Measurements from ENCODE around the gene UMAD1. TPM values are rescaled to one million over a fixed set of nuclear protein-coding genes. Genes with fewer than 3 reads are reported as not detected.

UMAD1 gene
- total RNA-seq, 2 donors from 2014 or later: 12.9 to 23.9 TPM

- ATAC-seq (ENCODE audit: insufficient number of reproducible peaks, low FRiP score, low read depth): no peak
- Histone ChIP-seq H3K4me3 (no peak overlapping the region), H3K4me1 (ENCODE audit: control insufficient read depth in 1 of 2, low read depth in 2 of 2) (no peaks in the 10 kb centered on the region)
Measured at GRCh38 chr7:7918736-7919448, 278.3 kb downstream of the UMAD1 start.

GRCh38 chr7:7919449-7919945 is 278.9 kb downstream of the UMAD1 start:
- no peak for TF ChIP-seq CTCF (IDR thresholded peaks at IDR 0.05)
- Histone ChIP-seq H3K4me3 (no peak overlapping the region), H3K27me3 (replicated peaks; ENCODE audit: insufficient read depth) (no peaks in the 10 kb centered on the region), H3K4me1 (ENCODE audit: control insufficient read depth in 1 of 2, low read depth in 2 of 2) (no peaks in the 10 kb centered on the region), H3K9me3 (no peaks in the 10 kb centered on the region), H3K36me3 (no peaks in the 10 kb centered on the region), H3K27ac (no peak overlapping the region)
- no peak for ATAC-seq (ENCODE audit: insufficient number of reproducible peaks, low FRiP score, low read depth)
- DNase-seq (ENCODE audit: low spot score): no peak

More at GRCh38 chr7:7918736-7919448, 278.3 kb downstream of the UMAD1 start:
- H3K36me3 ChIP-seq: no peaks in the 10 kb centered on the region
- no peak overlapping the region for H3K27ac ChIP-seq
- DNase-seq (ENCODE audit: low spot score): no peak
- H3K9me3 ChIP-seq: no peaks in the 10 kb centered on the region
- H3K27me3 ChIP-seq (replicated peaks; ENCODE audit: insufficient read depth): no peaks in the 10 kb centered on the region
- no peak for TF ChIP-seq CTCF (IDR thresholded peaks at IDR 0.05)

GRCh38 chr7:7920056-7920455 is 279.5 kb downstream of the UMAD1 start:
- DNase-seq (ENCODE audit: low spot score) (no peak), ATAC-seq (ENCODE audit: insufficient number of reproducible peaks, low FRiP score, low read depth) (no peak)
- Histone ChIP-seq H3K4me1 (ENCODE audit: control insufficient read depth in 1 of 2, low read depth in 2 of 2) (no peaks in the 10 kb centered on the region), H3K36me3 (no peaks in the 10 kb centered on the region), H3K4me3 (no peak overlapping the region), H3K27me3 (replicated peaks; ENCODE audit: insufficient read depth) (no peaks in the 10 kb centered on the region), H3K27ac (no peak overlapping the region), H3K9me3 (no peaks in the 10 kb centered on the region)
- no peak for TF ChIP-seq CTCF (IDR thresholded peaks at IDR 0.05)

GRCh38 chr7:7920481-7920880 is 279.9 kb downstream of the UMAD1 start:
- Histone ChIP-seq H3K9me3 (no peaks in the 10 kb centered on the region), H3K4me3 (no peak overlapping the region)
- DNase-seq (ENCODE audit: low spot score): no peak

GRCh38 chr7:7921830-7922229 is 281.3 kb downstream of the UMAD1 start:
- Histone ChIP-seq H3K4me3 (no peak overlapping the region), H3K9me3 (no peaks in the 10 kb centered on the region), H3K36me3 (no peaks in the 10 kb centered on the region), H3K27me3 (replicated peaks; ENCODE audit: insufficient read depth) (no peaks in the 10 kb centered on the region), H3K27ac (no peak overlapping the region), H3K4me1 (ENCODE audit: control insufficient read depth in 1 of 2, low read depth in 2 of 2) (no peaks in the 10 kb centered on the region)
- ATAC-seq (ENCODE audit: insufficient number of reproducible peaks, low FRiP score, low read depth) (no peak), DNase-seq (ENCODE audit: low spot score) (no peak)
- no peak for TF ChIP-seq CTCF (IDR thresholded peaks at IDR 0.05)

More at GRCh38 chr7:7920481-7920880, 279.9 kb downstream of the UMAD1 start:
- TF ChIP-seq CTCF (IDR thresholded peaks at IDR 0.05): no peak
- no peaks in the 10 kb centered on the region for H3K27me3 ChIP-seq (replicated peaks; ENCODE audit: insufficient read depth)
- no peak for ATAC-seq (ENCODE audit: insufficient number of reproducible peaks, low FRiP score, low read depth)
- no peaks in the 10 kb centered on the region for H3K36me3 ChIP-seq
- no peaks in the 10 kb centered on the region for H3K4me1 ChIP-seq (ENCODE audit: control insufficient read depth in 1 of 2, low read depth in 2 of 2)
- no peak overlapping the region for H3K27ac ChIP-seq
